GM19043 (cell line): ENCODE data around the gene HIF1A.

Experiments
- ATAC-seq: cut with Tn5 transposase; IDR thresholded peaks from one replicate; pipeline ENCODE4 v1.9.1; 2021; ENCODE audit warnings: low read depth; ENCODE audit not compliant: unreplicated experiment

Gene HIF1A

GRCh38 chr14:61769893-61770292 lies 74.6 kb downstream of the HIF1A start:
- no peak for ATAC-seq

- ATAC-seq = no peak
Measured at GRCh38 chr14:61774861-61775260, 79.5 kb downstream of the HIF1A start.

- peak; percentile 88 for ATAC-seq
Measured at GRCh38 chr14:61780125-61780524, 84.8 kb downstream of the HIF1A start.

DNA sequence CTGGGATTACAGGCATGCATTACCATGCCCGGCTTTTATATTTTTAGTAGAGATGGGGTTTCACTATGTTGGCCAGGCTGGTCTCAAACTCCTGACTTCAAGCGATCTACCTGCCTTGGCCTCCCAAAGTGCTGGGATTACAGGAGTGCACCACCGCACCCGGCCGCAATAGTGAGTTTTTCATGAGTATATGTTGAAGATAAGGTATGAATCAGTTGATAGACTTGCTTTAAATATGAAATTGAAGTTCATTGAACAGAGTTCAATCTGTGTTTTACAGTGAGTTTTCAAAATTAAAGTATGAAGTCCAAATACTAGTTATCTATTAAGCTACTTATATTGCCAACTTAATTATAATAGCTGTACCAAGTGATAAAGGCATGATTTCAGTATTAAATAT lies 102.0 kb downstream of the HIF1A start:
- no peak for ATAC-seq
